AG04450 (cell line): Measurements from ENCODE around the gene CYP21A2. TPM values are rescaled to one million over a fixed set of nuclear protein-coding genes. Genes with fewer than 3 reads are reported as not detected.
"Not testable (repeated sequence)": the region's sequence is repeated elsewhere in the genome, so short reads cannot be mapped to it uniquely, and the experiment has no call there.

Experiments
- CTCF ChIA-PET: fragments of 300-600, 350-600 bp; formaldehyde crosslinking; extraction: SDS; loops from one replicate; lab custom pipeline; 2022; ENCODE audit warnings: antibody characterized with exemption, inconsistent platforms; lab: Charles Lee
- POLR2A ChIA-PET: fragments of 350-600 bp; formaldehyde crosslinking; extraction: SDS; loops from one replicate; lab custom pipeline; 2021; ENCODE audit warnings: antibody characterized with exemption, inconsistent platforms; lab: Yijun Ruan, JAX
- DNase-seq: peaks from one replicate; pipeline ENCODE4 v3.0.0-alpha.2; 2011; ENCODE audit warnings: low read depth, low spot score
- H3K27ac ChIP-seq: one replicate; pipeline ENCODE4 v1.5.1; 2012; ENCODE audit warnings: low read depth, low read length, control low read depth
- H3K27me3 ChIP-seq: one replicate; pipeline ENCODE4 v1.6.0; 2012; ENCODE audit warnings: low read length; ENCODE audit not compliant: control insufficient read depth, insufficient read depth
- H3K4me3 ChIP-seq: 2 replicates; pipeline ENCODE4 v1.5.1; 2011; ENCODE audit warnings: mild to moderate bottlenecking, low read depth, low read length, control low read depth
- H3K9me3 ChIP-seq: 2 replicates; pipeline ENCODE4 v1.5.1; 2012; ENCODE audit warnings: low read length; ENCODE audit not compliant: control insufficient read depth, insufficient read depth
- polyA plus RNA-seq: library from polyadenylated mRNA; depleted of rRNA; stranded (reverse); fragments of >200 nt; gene quantifications from 2 replicates; pipeline ENCODE4 v1.2.3, GENCODE V29; 2011

CYP21A2 gene
- polyA plus RNA-seq, 1 experiment, result 0.06 TPM

GRCh38 chr6:32038878-32039277 is 663 bp downstream of the CYP21A2 start:
- CTCF ChIA-PET, result not testable (repeated sequence)

GRCh38 chr6:32039321-32040274 is 1.4 kb downstream of the CYP21A2 start:
- H3K4me3 ChIP-seq, DNase-seq, H3K27me3 ChIP-seq, CTCF ChIA-PET, H3K27ac ChIP-seq, H3K9me3 ChIP-seq, POLR2A ChIA-PET: not testable (repeated sequence)

More at GRCh38 chr6:32038878-32039277, 663 bp downstream of the CYP21A2 start:
- POLR2A ChIA-PET, H3K4me3 ChIP-seq, DNase-seq, H3K27ac ChIP-seq, H3K27me3 ChIP-seq, H3K9me3 ChIP-seq: not testable (repeated sequence)

GRCh38 chr6:32040299-32041049 is 2.3 kb downstream of the CYP21A2 start:
- H3K27me3 ChIP-seq, POLR2A ChIA-PET, H3K4me3 ChIP-seq, CTCF ChIA-PET, H3K27ac ChIP-seq, H3K9me3 ChIP-seq, DNase-seq: not testable (repeated sequence)

DNA sequence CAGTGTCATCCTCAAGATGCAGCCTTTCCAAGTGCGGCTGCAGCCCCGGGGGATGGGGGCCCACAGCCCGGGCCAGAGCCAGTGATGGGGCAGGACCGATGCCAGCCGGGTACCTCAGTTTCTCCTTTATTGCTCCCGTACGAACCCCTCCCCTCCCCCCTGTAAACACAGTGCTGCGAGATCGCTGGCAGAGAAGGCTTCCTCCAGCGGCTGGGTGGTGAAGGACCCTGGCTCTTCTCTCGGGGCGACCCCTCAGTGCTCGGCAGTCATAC is 2.8 kb downstream of the CYP21A2 start:
- CTCF ChIA-PET, DNase-seq, POLR2A ChIA-PET: not testable (repeated sequence)

DNA sequence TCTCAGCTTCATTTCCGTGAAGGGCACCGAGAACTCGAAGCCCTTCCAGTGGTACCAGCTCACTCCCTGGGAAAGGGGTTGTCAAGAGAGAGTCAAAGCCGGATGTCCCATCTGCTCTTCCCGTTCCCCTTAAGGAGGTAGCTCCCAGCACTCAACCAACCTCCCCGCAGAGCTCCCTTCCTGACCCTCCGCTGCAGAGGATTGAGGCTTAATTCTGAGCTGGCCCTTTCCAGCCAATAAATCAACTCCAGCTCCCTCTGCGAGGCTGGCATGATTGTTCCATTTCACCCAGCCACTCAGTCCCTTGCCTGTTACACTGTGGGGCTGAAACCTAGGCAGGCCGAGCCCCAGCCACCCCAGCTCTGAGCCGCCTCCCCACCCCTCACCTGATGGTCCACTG is 3.2 kb downstream of the CYP21A2 start:
- H3K27ac ChIP-seq, POLR2A ChIA-PET, H3K4me3 ChIP-seq, H3K27me3 ChIP-seq, CTCF ChIA-PET, DNase-seq, H3K9me3 ChIP-seq: not testable (repeated sequence)

More for the DNA sequence above, 2.8 kb downstream of the CYP21A2 start:
- not testable (repeated sequence) for H3K27ac ChIP-seq, H3K27me3 ChIP-seq, H3K9me3 ChIP-seq, H3K4me3 ChIP-seq

GRCh38 chr6:32042276-32042675 is 4.1 kb downstream of the CYP21A2 start:
- H3K27me3 ChIP-seq, POLR2A ChIA-PET, H3K27ac ChIP-seq, H3K9me3 ChIP-seq, DNase-seq, H3K4me3 ChIP-seq, CTCF ChIA-PET: not testable (repeated sequence)

- CTCF ChIA-PET, DNase-seq, H3K27me3 ChIP-seq, H3K27ac ChIP-seq, H3K4me3 ChIP-seq, POLR2A ChIA-PET, H3K9me3 ChIP-seq: not testable (repeated sequence)
Measured at GRCh38 chr6:32043589-32044380, 5.6 kb downstream of the CYP21A2 start.

DNA sequence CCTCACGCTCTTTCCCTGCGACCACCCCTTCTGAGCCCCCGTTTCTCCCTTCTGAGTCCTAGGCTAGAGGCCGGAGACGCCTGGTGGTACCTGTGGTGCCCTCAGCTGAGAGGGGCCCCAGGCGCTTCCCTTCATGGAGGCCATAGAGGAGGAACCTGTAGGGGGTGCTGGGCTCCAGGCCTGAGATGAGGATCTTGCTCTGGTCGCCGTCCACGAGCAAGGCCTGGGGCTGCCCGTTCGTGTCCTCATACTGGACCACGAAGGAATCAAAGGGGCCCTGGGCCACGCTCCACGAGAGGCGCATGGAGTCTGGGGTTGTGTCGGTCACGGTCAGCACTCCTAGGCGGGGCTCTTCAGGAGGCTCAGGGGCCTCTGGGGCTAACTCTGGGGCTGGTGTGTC is 6.7 kb downstream of the CYP21A2 start:
- H3K9me3 ChIP-seq, H3K27me3 ChIP-seq, H3K27ac ChIP-seq, H3K4me3 ChIP-seq, POLR2A ChIA-PET, CTCF ChIA-PET, DNase-seq: not testable (repeated sequence)
